ENCODE measurements around the gene DCUN1D3.
A peak's percentile ranks its signal among the peaks of the same experiment; 100 is the strongest.
"Not testable (repeated sequence)": the region's sequence is repeated elsewhere in the genome, so short reads cannot be mapped to it uniquely, and the experiment has no call there.

The DCUN1D3 gene

GRCh38 chr16:20821682-20822081, 78.5 kb downstream of the DCUN1D3 start:
- DNase-seq = no peak

GRCh38 chr16:20818929-20819585, 81.1 kb downstream of the DCUN1D3 start:
- no peak for DNase-seq

GRCh38 chr16:20814784-20815183, 85.4 kb downstream of the DCUN1D3 start:
- no peak for DNase-seq

GRCh38 chr16:20812510-20812909, 87.6 kb downstream of the DCUN1D3 start:
- DNase-seq = no peak

- no peak for DNase-seq
These were observed 88.2 kb downstream of the DCUN1D3 start for GRCh38 chr16:20811889-20812439.

- no peak for DNase-seq
These were observed 92.3 kb downstream of the DCUN1D3 start for GRCh38 chr16:20807862-20808261.

- DNase-seq = peak; percentile 83
These were observed 93.7 kb downstream of the DCUN1D3 start, which contains the start of the genes ERI2 and REXO5 for GRCh38 chr16:20806168-20807050. TSS of gene ERI2 (minus strand) at chr16:20806472. CDS start at chr16:20806430, 42 bp downstream. TSS of gene REXO5 (plus strand) at chr16:20806527. CDS start at chr16:20806954, 427 bp downstream.

GRCh38 chr16:20805684-20806167, 94.4 kb downstream of the DCUN1D3 start:
- not testable (repeated sequence) for DNase-seq

Measured in NCI-H1105 treated with DMSO at 0.1 percent for 48 hours (cell line).